IPS DF 4.7 (cell line): ENCODE results near the gene TGIF2.
"Not testable (repeated sequence)": the region's sequence is repeated elsewhere in the genome, so short reads cannot be mapped to it uniquely, and the experiment has no call there.

Source experiments
- DNase-seq: peaks from one replicate; pipeline ENCODE4 v3.0.0-alpha.2; 2013; ENCODE audit warnings: low spot score; ENCODE audit errors: extremely low read depth

Gene TGIF2

DNA sequence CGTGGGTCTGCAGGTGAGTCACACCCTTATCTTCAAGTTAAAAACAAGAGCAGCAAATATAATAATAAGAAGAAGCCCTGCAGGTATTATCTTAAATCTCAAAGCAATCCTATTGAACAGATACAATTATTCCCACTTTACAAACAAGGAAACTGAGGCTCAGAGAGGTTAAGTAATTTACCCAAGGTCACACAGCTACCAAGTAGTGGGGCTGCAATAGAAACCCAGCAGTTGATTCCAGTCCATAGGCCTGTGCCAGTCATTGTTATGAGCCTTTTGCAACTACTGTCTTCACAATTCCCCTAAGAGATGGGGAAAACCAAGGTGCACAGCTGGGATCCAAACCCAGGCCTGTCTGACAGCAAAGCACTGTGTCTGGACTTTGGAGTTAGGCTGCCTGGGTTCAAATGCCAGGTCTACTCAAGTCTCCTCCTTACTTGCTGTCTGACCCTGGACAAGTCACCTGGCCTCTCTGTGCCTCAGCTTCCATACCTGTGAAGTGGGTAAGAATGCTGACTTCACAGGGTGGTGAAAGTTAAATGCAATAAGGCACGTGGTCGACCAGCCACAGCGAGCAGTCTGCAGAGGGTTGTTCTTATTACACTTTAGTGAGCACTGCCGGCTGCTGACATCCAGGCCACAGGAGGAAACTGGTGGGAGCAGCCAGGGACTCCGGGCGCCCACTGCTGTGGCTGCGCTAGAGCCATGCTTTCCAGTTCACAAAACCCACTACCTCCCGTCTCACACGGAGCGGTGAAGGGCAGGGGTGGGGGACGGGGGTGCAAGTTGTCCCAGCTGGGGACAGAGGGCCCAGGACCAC, 26.0 kb upstream of the TGIF2 start:
- DNase-seq = no peak

DNA sequence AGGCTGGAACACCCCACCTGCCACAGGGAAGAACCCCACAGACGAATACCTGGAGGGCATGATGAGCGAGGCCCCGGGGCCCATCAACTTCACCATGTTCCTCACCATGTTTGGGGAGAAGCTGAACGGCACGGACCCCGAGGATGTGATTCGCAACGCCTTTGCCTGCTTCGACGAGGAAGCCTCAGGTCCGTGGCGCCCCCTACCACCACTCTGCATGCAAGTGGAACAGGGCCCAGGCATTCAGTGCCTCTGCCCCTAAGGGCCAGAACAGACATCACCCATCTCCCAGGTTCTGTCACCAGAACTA, 25.4 kb upstream of the TGIF2 start:
- no peak for DNase-seq

DNA sequence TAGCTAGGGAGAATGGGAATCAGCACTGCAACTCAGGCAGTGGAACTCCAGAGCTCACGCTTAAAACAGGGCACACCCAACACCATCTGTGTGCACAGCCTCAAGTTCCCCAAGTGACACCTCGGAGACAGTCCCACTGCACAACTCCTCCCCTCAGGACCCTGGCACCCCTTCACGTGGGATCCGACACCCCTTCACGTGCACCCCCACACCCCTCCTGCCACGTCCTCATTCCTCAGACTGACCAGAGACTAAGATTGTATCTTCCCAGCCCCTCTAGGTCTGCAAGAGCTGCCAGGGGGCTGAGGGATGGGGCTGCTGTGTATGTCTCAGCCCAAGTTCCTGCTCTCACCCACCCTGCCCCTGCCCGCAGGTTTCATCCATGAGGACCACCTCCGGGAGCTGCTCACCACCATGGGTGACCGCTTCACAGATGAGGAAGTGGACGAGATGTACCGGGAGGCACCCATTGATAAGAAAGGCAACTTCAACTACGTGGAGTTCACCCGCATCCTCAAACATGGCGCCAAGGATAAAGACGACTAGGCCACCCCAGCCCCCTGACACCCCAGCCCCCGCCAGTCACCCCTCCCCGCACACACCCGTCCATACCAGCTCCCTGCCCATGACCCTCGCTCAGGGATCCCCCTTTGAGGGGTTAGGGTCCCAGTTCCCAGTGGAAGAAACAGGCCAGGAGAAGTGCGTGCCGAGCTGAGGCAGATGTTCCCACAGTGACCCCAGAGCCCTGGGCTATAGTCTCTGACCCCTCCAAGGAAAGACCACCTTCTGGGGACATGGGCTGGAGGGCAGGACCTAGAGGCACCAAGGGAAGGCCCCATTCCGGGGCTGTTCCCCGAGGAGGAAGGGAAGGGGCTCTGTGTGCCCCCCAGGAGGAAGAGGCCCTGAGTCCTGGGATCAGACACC, 24.4 kb upstream of the TGIF2 start:
- DNase-seq = no peak

DNA sequence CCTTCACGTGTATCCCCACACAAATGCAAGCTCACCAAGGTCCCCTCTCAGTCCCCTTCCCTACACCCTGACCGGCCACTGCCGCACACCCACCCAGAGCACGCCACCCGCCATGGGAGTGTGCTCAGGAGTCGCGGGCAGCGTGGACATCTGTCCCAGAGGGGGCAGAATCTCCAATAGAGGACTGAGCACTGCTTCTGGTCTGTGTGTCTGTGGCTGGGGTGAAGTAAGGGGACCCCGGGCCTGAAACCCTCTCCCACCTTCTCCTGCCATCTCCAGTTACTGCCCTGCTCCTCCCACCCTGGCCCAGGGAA, 23.8 kb upstream of the TGIF2 start:
- DNase-seq = no peak

DNA sequence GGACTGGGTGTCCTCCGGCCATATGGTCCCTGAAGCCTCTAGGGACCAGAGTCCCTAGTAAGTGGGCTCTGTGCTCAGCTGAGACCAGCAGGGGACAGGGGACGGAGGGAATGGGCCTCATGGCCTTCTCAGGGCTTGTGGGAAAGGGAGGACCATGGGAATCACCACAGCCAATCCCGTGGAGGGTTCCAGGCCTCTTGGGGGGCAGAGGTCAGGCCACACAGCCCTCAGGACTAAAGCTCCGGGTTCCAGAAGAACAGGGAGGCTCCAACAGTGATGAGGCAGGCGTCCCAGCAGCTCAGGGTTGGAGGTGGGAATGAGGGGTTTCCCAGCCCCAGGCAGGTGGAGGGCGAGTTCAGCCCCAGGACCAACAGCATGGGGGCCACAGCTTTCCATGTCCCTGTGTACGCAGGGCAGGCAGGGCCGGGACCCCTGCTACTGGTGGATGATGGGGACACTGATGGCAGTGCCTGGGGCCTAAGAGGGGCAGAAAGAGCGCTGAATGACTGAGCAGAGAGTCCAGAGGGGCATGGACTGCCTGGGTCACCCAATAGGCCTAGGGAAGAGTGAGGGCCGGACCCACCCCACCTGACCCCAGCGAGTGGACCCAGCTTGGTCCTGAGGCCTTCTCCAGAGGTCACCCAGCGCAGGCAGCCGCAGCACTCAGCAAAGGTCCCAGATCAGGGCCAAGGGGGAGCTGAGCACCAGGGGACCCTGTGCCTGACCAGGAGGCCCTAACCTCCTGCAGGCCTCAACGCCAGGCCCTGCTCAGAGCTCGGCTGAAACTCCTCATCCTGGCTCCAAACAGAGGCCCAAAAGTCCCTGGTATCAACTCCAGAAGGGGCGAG, 23.2 kb upstream of the TGIF2 start:
- DNase-seq = no peak

DNA sequence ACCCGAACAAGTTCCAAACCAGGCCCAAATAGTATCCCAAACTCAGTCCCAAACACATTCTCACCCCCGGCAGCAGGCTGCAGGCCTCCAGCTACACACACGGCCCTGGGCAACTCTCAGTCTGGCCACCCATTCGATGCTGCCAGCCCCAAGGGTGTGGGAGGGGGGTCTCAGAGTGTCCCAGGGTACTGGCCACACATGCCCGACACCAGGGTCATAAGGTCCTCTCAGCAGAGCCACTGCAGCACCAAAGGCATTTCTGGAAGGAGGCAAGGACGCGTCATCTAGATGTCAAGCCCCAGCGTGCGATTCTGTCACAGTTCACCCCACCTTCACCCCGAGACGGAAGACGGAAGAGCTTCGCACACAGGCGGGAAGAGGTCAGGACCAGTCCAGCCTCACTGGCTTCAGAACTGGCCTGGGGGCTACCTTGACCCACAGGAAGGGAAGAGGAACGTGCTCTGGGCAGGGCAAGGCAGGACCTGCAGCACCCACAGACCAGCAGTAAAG, 22.6 kb upstream of the TGIF2 start:
- DNase-seq = no peak

DNA sequence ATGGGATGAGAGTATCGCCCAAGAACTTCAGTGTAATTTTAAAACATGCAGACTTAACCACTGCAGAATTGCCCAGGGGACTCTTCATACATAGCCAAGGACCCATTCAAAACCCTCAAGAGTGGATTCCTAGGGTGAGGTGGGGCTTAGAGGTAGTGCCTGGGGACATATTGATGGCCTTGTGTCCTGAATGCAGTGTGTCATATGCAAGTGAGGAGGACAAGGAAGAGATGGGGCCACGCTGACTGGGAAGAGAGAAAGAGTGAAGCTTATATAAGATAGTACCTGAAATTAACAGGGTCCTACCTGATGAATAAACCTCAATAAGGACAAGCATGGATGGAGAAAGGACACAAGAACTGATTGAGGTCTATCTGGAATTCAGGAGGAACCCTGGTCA, 18.1 kb upstream of the TGIF2 start:
- DNase-seq = no peak

DNA sequence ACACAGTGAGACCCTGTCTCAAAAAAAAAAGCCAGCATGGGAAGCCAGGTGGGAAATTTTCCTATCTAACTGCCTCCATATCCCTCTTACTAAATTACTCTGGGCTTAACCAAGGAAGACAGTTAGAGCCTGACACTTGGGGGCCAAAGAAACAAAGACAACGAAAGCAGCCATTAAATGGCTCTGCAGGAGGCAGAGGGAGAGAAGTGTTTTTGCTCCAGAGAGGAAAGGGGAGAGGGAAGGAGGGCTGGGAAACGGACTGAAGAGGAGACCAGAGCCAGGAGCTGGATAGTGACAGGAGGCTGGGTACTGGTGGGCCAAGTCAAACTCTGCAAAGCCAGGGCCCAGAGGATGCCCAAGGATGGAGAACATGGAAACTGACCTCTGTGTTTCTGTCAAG, 10.7 kb upstream of the TGIF2 start:
- no peak for DNase-seq

DNA sequence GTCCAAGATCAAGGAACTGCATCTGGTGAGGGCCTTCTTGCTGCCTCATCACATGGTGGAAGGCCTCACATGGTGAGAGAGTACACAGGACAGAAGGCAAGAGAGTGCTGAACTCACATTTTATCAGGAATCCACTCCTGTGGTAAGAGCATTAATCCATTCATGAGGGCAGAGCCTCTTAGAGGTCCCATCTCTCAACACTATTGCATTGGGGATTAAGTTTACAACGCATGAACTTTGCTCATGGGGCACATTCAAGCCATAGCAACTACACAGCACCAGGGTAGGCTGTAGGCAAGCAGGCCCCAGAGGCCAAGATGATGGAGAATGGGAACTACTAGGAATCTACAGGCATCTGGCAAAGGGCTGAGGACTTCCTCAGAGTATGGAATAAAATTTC, 10.0 kb upstream of the TGIF2 start:
- DNase-seq = no peak

DNA sequence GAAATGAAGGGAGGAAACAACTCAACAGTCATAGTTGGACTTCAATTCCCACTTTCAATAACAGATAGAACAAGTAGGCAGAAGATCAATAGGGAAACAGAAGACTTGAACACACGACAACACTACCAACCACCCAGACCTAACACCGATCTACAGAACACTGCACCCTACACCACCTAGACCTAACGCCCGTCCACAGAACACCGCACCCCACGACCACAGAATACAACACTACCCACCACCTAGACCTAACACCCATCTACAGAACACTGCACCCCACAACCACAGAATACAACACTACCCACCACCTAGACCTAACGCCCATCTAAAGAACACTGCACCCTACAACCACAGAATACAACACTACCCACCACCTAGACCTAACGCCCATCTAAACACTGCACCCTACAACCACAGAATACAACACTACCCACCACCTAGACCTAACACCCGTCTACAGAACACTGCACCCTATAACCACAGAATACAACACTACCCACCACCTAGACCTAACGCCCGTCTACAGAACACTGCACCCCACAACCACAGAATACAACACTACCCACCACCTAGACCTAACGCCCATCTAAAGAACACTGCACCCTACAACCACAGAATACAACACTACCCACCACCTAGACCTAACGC, 9.2 kb upstream of the TGIF2 start:
- DNase-seq = not testable (repeated sequence)

DNA sequence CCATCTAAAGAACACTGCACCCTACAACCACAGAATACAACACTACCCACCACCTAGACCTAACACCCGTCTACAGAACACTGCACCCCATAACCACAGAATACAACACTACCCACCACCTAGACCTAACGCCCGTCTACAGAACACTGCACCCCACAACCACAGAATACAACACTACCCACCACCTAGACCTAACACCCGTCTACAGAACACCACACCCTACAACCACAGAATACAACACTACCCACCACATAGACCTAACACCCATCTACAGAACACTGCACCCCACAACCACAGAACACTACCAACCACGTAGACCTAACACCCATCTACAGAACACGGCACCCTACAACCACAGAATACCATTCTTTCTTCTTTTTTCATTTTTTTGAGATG, 8.7 kb upstream of the TGIF2 start:
- DNase-seq = not testable (repeated sequence)

DNA sequence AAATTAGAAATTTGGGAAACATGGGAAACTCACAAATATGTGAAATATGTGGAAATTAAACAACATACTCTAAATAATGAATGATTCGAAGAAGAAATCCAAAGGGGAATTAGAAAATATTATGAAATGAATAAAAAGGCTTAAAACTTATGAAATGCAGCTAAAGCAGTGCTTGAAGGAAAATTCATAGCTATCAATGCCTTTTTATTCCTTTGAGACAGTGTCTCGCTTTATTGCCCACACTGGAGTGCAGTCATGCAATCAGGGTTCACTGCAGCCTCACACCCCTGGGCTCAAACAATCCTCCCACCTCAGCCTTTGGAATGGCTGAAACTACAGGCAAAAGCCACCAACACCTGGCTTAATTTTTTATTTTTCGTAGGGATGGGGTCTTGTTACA, 7.9 kb upstream of the TGIF2 start:
- no peak for DNase-seq

DNA sequence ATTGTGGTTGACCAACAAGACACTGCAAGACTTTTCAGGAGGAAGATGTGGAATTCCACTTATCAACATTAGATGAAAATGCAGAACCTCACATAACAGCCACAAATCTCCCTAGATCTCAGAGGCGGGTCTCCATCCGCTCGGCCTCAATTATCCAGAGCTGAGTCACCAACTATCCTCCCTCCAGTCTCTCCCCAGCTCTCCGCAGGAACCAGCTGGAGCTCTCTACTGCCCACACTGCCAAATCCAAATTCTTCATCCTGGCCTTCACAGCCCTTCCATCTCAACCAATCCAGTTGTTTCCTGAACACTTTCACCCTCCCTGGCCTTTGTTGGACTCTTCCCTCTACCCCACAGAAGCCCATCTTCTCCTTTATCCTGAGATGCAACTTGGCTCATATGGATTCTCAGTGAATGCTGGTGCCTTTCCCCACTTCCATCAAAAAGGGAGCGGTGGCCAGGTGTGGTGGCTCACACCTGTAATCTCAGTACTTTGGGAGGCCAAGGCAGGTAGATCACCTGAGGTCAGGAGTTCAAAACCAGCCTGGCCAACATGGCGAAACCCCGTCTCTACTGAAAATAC, 3.5 kb upstream of the TGIF2 start:
- no peak for DNase-seq

DNA sequence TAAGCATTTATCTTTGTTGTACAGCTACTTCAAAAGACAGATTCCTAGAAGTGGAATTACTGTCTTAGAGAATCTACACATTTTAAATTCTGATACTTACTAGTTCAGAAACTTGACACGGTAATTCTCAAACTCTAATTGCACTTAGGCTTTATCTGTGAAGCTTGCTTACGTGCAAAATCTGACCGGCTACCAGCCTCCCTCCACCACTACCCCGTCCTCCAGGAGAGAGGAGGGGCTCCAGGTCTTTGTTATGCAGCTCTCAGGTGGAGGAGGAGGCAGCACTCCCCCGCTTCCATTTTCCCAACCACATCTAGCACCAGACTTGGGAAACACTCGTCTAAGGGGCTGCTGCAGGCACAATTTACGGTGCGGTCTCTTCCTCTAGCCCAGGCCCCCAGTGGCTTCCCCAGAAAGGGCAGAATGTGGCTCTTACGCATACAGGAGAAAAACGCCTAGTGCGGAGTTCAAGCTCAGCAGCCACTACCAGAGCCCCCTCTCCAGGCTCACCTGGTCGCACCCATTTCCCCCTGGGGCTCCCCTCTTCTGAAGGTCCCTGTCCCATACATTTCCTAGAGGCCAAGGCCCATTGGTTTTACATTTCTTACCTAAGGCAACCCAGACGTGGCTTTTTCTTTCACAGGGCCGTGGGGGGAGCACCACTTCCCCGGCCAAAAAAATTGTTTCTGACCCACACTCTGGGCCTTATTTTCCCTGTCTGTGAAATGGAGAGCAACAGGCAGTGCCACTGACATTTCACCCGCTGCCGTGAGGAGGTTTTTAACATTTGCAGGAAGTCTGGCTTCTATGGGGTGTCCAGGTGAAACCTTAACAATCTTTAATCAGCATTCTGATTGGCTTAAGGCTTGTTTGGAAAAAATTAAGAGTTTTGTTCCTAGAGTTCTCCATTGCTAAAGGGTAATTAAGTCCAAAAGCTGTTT, 1.6 kb upstream of the TGIF2 start:
- no peak for DNase-seq

DNA sequence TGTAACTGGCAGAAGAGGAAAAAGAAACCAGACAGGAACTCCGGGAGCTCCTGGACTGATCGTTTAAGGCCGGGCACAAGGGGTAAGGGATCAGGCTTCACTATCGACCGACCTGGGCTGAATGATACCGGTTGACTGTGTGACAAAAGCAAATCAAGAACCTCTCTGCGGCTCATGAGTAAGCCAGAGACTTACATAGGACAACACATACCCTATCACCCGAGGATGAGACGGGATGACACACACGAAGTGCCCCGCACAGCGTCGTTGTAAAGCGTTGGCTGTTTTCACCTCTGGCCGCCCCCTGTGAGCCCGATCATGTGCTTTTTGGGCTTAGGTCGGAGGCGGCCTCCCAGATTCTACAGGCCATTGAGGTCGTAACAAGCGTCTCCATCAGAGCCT, 695 bp upstream of the TGIF2 start:
- DNase-seq = no peak

DNA sequence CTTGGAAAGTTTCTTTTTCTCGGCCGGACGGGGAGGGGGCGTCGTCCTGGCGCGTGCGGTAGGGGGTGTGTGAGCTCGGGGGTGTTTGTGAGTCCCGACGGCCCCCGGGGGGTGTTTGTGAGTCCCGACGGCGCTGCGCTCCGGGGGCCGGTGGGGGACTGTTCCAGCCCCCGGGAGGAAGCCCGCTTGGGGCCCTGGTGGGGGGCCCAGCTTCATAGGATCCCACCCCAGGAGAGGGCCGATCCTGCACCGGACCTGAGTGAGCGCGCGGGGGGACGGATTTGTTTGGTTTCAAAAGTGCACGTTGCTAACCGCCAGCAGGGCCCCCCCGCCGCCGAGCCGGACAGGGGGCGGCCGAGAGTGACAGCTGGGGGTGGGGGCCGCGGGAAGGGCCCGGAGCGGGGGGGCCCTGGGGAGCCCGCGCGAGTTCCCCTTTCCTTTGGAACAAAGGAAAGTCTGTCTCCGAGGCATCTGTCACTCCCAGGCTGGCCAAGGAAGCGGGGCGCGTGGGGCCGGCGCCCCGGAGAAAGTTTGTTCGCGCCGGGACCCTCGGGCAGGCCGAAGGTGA, 485 bp downstream of the TGIF2 start:
- DNase-seq = no peak

DNA sequence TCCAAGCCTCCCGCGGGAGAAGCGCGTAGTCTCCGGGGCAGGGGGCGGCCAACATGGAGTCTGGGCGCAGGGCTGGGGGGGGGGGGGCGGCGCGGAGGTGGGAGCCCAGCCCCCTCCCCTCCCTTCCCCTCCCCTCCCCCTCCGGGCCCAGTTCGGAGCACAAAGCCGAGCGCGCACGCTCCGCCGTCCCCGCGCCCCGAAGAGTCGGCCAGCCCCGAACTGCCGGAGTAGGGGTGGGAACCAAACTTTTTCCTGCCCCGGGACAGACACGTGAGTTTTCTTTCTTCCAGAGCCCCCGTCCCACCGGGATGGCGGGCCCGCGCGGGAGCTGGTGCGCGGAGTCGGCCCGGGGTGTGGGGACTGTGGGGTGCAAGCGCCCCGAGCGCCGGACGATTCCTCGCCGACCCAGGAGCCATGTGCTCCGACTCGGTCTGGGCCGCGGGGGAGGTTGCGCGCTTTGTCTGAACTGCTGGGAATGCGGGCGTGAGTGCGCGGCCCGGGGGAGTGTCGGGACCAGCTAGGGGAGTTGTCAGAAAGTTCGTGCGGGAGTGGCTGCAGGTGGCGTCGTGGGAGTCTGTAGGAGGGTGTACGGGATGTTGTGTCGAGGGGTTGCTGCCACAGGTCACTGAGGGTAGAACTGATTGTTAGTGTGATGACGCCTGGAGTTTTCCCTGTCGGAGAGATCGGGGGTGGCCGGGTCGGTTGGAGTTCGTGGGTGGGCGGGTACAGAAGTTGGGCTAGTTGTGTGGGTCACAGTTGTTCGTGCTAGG, 1.2 kb downstream of the TGIF2 start:
- no peak for DNase-seq

DNA sequence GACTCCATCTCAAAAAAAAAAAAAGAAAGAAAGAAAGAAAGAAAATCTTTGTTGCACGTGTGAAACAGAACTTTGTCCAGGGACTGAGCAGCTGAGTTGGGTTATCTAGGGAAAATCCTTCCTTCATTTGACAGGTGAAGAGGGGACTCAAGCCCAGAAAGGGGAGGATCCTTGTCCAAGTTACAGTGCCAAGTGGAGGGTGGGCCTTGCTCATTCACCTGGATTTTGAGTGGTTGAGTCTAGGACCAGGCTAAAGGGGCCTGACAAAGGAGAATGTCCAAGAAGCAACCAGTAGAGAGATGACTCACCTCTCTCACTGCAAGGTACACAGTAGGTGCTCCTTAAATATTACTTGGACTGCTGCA, 2.7 kb downstream of the TGIF2 start:
- no peak for DNase-seq
